GM18870 (cell line): Measurements from ENCODE around the gene SLC22A2.
"Not testable (repeated sequence)": the region's sequence is repeated elsewhere in the genome, so short reads cannot be mapped to it uniquely, and the experiment has no call there.

Source experiments
- ATAC-seq: cut with Tn5 transposase; IDR thresholded peaks from one replicate; pipeline ENCODE4 v1.9.1; 2021; ENCODE audit warnings: moderate library complexity; ENCODE audit not compliant: unreplicated experiment

The SLC22A2 gene

GRCh38 chr6:160252073-160252813 is 6.4 kb downstream of the SLC22A2 start:
- no peak for ATAC-seq

- ATAC-seq, result no peak
Observed at GRCh38 chr6:160249671-160250070, 8.9 kb downstream of the SLC22A2 start.

- no peak for ATAC-seq
Observed at GRCh38 chr6:160248538-160248937, 10.1 kb downstream of the SLC22A2 start.

GRCh38 chr6:160247457-160247883 is 11.2 kb downstream of the SLC22A2 start:
- no peak for ATAC-seq

GRCh38 chr6:160240691-160241084 is 17.9 kb downstream of the SLC22A2 start:
- ATAC-seq, result no peak

GRCh38 chr6:160239929-160240690 is 18.5 kb downstream of the SLC22A2 start:
- ATAC-seq, result no peak

GRCh38 chr6:160238761-160239751 is 19.6 kb downstream of the SLC22A2 start:
- ATAC-seq, result no peak

- no peak for ATAC-seq
Observed at GRCh38 chr6:160238278-160238711, 20.3 kb downstream of the SLC22A2 start.

GRCh38 chr6:160237597-160238275 is 20.9 kb downstream of the SLC22A2 start:
- ATAC-seq, result not testable (repeated sequence)

- ATAC-seq, result not testable (repeated sequence)
Observed at GRCh38 chr6:160236235-160236872, 22.3 kb downstream of the SLC22A2 start.

- ATAC-seq, result not testable (repeated sequence)
Observed at GRCh38 chr6:160233950-160234640, 24.5 kb downstream of the SLC22A2 start.

GRCh38 chr6:160227769-160228161 is 30.9 kb downstream of the SLC22A2 start:
- no peak for ATAC-seq

GRCh38 chr6:160227038-160227768 is 31.4 kb downstream of the SLC22A2 start:
- ATAC-seq, result no peak

GRCh38 chr6:160226118-160226591 is 32.5 kb downstream of the SLC22A2 start:
- ATAC-seq, result no peak

GRCh38 chr6:160224639-160225237 is 33.9 kb downstream of the SLC22A2 start:
- no peak for ATAC-seq

GRCh38 chr6:160222491-160222890 is 36.1 kb downstream of the SLC22A2 start:
- no peak for ATAC-seq

- ATAC-seq, result no peak
Observed at GRCh38 chr6:160221918-160222317, 36.7 kb downstream of the SLC22A2 start.

GRCh38 chr6:160221423-160221822 is 37.2 kb downstream of the SLC22A2 start:
- peak; percentile 79 for ATAC-seq
